ENCODE data around the gene EEA1. TPM values are rescaled to one million over a fixed set of nuclear protein-coding genes. Genes with fewer than 3 reads are reported as not detected.

EEA1 gene
- total RNA-seq, 1 experiment from 2014 or later = 35.7 TPM

- Histone ChIP-seq H3K4me1 (ENCODE audit: insufficient read depth, low read length, poor library complexity, severe bottlenecking) (no peaks in the 10 kb centered on the region), H3K4me3 (ENCODE audit: low read depth, low read length, poor library complexity, severe bottlenecking) (no peak overlapping the region), H3K9me3 (ENCODE audit: low read depth, low read length, poor library complexity, severe bottlenecking) (peaks cover 5% of the 10 kb centered on the region), H3K27me3 (replicated peaks; ENCODE audit: insufficient read depth, low read depth, low read length, poor library complexity) (no peaks in the 10 kb centered on the region), H3K27ac (ENCODE audit: low read depth, low read length, poor library complexity, severe bottlenecking) (no peak overlapping the region), H3K36me3 (ENCODE audit: insufficient read depth, low read length, poor library complexity, severe bottlenecking) (no peaks in the 10 kb centered on the region)
- intact Hi-C loops (cut with micrococcal nuclease; ENCODE audit: unreplicated experiment) = no loop called here
- BruUV-seq (replicated peaks) = no TSS peak
- TF ChIP-seq CTCF (conservative IDR thresholded peaks at IDR 0.05; ENCODE audit: low read depth, low read length) (no peak), EZH2 (IDR thresholded peaks at IDR 0.05; ENCODE audit: borderline replicate concordance, low read depth, low read length, poor library complexity, severe bottlenecking) (no peak)
- no peak for DNase-seq (ENCODE audit: low spot score)
- CTCF ChIA-PET = no interaction called here
- POLR2A ChIA-PET (ENCODE audit: low non-redundant PET) = no interaction called here
Observed at GRCh38 chr12:92953747-92954146, 24.7 kb upstream of the EEA1 start.

GRCh38 chr12:92952394-92952793, 23.3 kb upstream of the EEA1 start:
- intact Hi-C loops (cut with micrococcal nuclease; ENCODE audit: unreplicated experiment) = no loop called here
- Histone ChIP-seq H3K4me3 (ENCODE audit: low read depth, low read length, poor library complexity, severe bottlenecking) (no peak overlapping the region), H3K27ac (ENCODE audit: low read depth, low read length, poor library complexity, severe bottlenecking) (no peak overlapping the region), H3K27me3 (replicated peaks; ENCODE audit: insufficient read depth, low read depth, low read length, poor library complexity) (no peaks in the 10 kb centered on the region), H3K36me3 (ENCODE audit: insufficient read depth, low read length, poor library complexity, severe bottlenecking) (no peaks in the 10 kb centered on the region), H3K9me3 (ENCODE audit: low read depth, low read length, poor library complexity, severe bottlenecking) (peaks cover 5% of the 10 kb centered on the region), H3K4me1 (ENCODE audit: insufficient read depth, low read length, poor library complexity, severe bottlenecking) (no peaks in the 10 kb centered on the region)
- POLR2A ChIA-PET (ENCODE audit: low non-redundant PET) = no interaction called here
- BruUV-seq (replicated peaks) = no TSS peak
- TF ChIP-seq EZH2 (IDR thresholded peaks at IDR 0.05; ENCODE audit: borderline replicate concordance, low read depth, low read length, poor library complexity, severe bottlenecking) = no peak
- TF ChIP-seq CTCF (conservative IDR thresholded peaks at IDR 0.05; ENCODE audit: low read depth, low read length) = no peak
- CTCF ChIA-PET = no interaction called here
- DNase-seq (ENCODE audit: low spot score) = no peak

GRCh38 chr12:92951006-92951405, 21.9 kb upstream of the EEA1 start:
- intact Hi-C loops (cut with micrococcal nuclease; ENCODE audit: unreplicated experiment) = no loop called here
- no peak for TF ChIP-seq CTCF (conservative IDR thresholded peaks at IDR 0.05; ENCODE audit: low read depth, low read length)
- no peak for TF ChIP-seq EZH2 (IDR thresholded peaks at IDR 0.05; ENCODE audit: borderline replicate concordance, low read depth, low read length, poor library complexity, severe bottlenecking)
- DNase-seq (ENCODE audit: low spot score) = no peak
- no peaks in the 10 kb centered on the region for H3K36me3 ChIP-seq (ENCODE audit: insufficient read depth, low read length, poor library complexity, severe bottlenecking)
- H3K9me3 ChIP-seq (ENCODE audit: low read depth, low read length, poor library complexity, severe bottlenecking) = peaks cover 5% of the 10 kb centered on the region
- H3K27ac ChIP-seq (ENCODE audit: low read depth, low read length, poor library complexity, severe bottlenecking) = no peak overlapping the region
- POLR2A ChIA-PET (ENCODE audit: low non-redundant PET) = no interaction called here
- CTCF ChIA-PET = no interaction called here
- H3K4me1 ChIP-seq (ENCODE audit: insufficient read depth, low read length, poor library complexity, severe bottlenecking) = no peaks in the 10 kb centered on the region
- H3K4me3 ChIP-seq (ENCODE audit: low read depth, low read length, poor library complexity, severe bottlenecking) = no peak overlapping the region
- no peaks in the 10 kb centered on the region for H3K27me3 ChIP-seq (replicated peaks; ENCODE audit: insufficient read depth, low read depth, low read length, poor library complexity)
- no TSS peak for BruUV-seq (replicated peaks)

All from A673 (cell line).